OCI-LY1 (cell line): ENCODE measurements around the gene OXNAD1.

Experiments used
- EZH2 ChIP-seq: fragments of 200-600 bp; sonication (generic), shearing (Covaris generic); IDR thresholded peaks from 2 replicates; pipeline ENCODE4 v1.8.0; 2017; ENCODE audit warnings: borderline replicate concordance, mixed run types, mild to moderate bottlenecking, antibody characterized with exemption, low read length, moderate library complexity, mixed read lengths
- TF ChIP-seq, protein P1 (sequence below): fragments of 200-600 bp; sonication (generic), shearing (Covaris generic); IDR thresholded peaks from 2 replicates; pipeline ENCODE4 v1.5.1; 2017; ENCODE audit warnings: mild to moderate bottlenecking, antibody characterized with exemption, low read length, moderate library complexity, mixed read lengths

DNA sequence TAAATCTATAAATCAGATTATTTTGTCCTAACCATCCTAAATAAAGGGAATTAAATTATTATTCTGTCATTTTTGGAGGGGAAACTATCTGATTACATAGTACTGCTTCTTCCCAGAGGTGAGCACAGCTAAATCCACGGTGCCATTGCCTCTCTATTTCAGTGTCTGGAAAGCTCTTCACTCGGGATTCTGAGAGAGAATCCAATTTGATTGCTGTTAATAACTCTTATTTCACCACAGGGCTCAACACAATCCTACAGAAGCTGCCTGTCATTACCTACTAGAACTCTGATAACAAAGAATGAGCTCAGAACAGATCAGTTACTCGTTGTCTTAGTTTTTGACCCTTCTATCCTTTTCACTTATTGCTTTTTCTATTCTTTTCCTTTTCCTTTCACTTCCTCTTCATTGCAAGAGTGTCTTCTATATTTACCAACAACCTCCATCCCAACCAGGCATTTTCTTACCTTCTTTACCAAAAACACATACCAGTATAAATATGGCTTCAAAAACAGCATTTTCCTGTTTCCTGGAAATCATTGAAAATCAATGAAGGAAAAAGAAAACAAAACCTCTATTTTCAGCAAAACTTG is 30.4 kb downstream of the OXNAD1 start:
- TF ChIP-seq, protein P1, sequence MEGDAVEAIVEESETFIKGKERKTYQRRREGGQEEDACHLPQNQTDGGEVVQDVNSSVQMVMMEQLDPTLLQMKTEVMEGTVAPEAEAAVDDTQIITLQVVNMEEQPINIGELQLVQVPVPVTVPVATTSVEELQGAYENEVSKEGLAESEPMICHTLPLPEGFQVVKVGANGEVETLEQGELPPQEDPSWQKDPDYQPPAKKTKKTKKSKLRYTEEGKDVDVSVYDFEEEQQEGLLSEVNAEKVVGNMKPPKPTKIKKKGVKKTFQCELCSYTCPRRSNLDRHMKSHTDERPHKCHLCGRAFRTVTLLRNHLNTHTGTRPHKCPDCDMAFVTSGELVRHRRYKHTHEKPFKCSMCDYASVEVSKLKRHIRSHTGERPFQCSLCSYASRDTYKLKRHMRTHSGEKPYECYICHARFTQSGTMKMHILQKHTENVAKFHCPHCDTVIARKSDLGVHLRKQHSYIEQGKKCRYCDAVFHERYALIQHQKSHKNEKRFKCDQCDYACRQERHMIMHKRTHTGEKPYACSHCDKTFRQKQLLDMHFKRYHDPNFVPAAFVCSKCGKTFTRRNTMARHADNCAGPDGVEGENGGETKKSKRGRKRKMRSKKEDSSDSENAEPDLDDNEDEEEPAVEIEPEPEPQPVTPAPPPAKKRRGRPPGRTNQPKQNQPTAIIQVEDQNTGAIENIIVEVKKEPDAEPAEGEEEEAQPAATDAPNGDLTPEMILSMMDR: no peak
- TF ChIP-seq EZH2: no peak
